Colonic mucosa (tissue), 4 donors: ENCODE data around the gene TMTC4. TPM values are rescaled to one million over a fixed set of nuclear protein-coding genes. Genes with fewer than 3 reads are reported as not detected.

Source experiments
- DNase-seq: peaks from one replicate; pipeline ENCODE4 v3.0.0-alpha.2; 2020
- H3K27ac ChIP-seq: fragments of 200-600 bp; one replicate; pipeline ENCODE4 v1.8.0; 2021
- H3K27me3 ChIP-seq: fragments of 200-600 bp; one replicate; pipeline ENCODE4 v1.8.0; 2021
- H3K36me3 ChIP-seq: fragments of 200-600 bp; one replicate; pipeline ENCODE4 v1.8.0; 2021
- H3K4me1 ChIP-seq: fragments of 200-600 bp; one replicate; pipeline ENCODE4 v1.8.0; 2021; ENCODE audit warnings: mild to moderate bottlenecking
- H3K4me3 ChIP-seq: fragments of 200-600 bp; one replicate; pipeline ENCODE4 v1.8.0; 2021
- H3K9ac ChIP-seq, 2 donors: one replicate each; pipeline ENCODE4 v1.7.0; 2013; ENCODE audit warnings: control low read depth in 2 of 2, low read depth in 2 of 2, low read length in 2 of 2
- H3K9me3 ChIP-seq: fragments of 200-600 bp; one replicate; pipeline ENCODE4 v1.8.0; 2021
- CTCF ChIP-seq: fragments of 200-600 bp; IDR thresholded peaks from one replicate; pipeline ENCODE4 v1.8.0; 2022; ENCODE audit warnings: antibody characterized with exemption, mild to moderate bottlenecking
- intact Hi-C: fragments of 100-400 bp; cut with DNase I; formaldehyde crosslinking; loops from one replicate; pipeline ENCODE4 v1.14.1; 2022
- total RNA-seq, 2 donors: library from RNA; stranded (reverse); fragmentation: NEBNext Ultra II Directional in 1 of 2; extraction: Animal tissue kit (Norgen Biotek cat#: 25700) in 1 of 2; gene quantifications; one replicate each; pipeline ENCODE4 v1.2.1, GENCODE V29; 2021
- donor health status: healthy.
- donor health status: DM: no; HTN: no; CAD: no.
- donor health status: DM: no; HTN: no; CAD: no.

Gene TMTC4
- total RNA-seq, 2 donors from 2014 or later: 18.2 to 21.4 TPM

GRCh38 chr13:100673376-100673712 is 1.3 kb downstream of the TMTC4 start:
- TF ChIP-seq CTCF: no peak
- peak; percentile 22 for DNase-seq
- peak overlapping the region; percentile 77 for H3K27ac ChIP-seq
- no peaks in the 10 kb centered on the region for H3K9me3 ChIP-seq
- H3K27me3 ChIP-seq: no peaks in the 10 kb centered on the region
- no peaks in the 10 kb centered on the region for H3K36me3 ChIP-seq
- H3K4me1 ChIP-seq: peaks cover 7% of the 10 kb centered on the region
- H3K9ac ChIP-seq: peak overlapping the region in 1 of 2 donors; percentile 22
- peak overlapping the region; percentile 45 for H3K4me3 ChIP-seq
- intact Hi-C loops: no loop called here

GRCh38 chr13:100671389-100672182 is 3.0 kb downstream of the TMTC4 start:
- DNase-seq: no peak
- TF ChIP-seq CTCF: no peak

GRCh38 chr13:100668408-100668807 is 6.2 kb downstream of the TMTC4 start:
- Histone ChIP-seq H3K9me3 (no peaks in the 10 kb centered on the region), H3K36me3 (no peaks in the 10 kb centered on the region)
- intact Hi-C loops: no loop called here

More at GRCh38 chr13:100671389-100672182, 3.0 kb downstream of the TMTC4 start:
- H3K27me3 ChIP-seq: no peaks in the 10 kb centered on the region
- H3K4me1 ChIP-seq: peaks cover 7% of the 10 kb centered on the region
- no peak overlapping the region for H3K9ac ChIP-seq
- H3K27ac ChIP-seq: no peak overlapping the region
- intact Hi-C loops: no loop called here
- no peak overlapping the region for H3K4me3 ChIP-seq
- H3K9me3 ChIP-seq: no peaks in the 10 kb centered on the region
- H3K36me3 ChIP-seq: no peaks in the 10 kb centered on the region

GRCh38 chr13:100667894-100668293 is 6.7 kb downstream of the TMTC4 start:
- H3K4me3 ChIP-seq: no peak overlapping the region
- no peak overlapping the region for H3K9ac ChIP-seq
- no peak for TF ChIP-seq CTCF
- intact Hi-C loops: no loop called here
- no peaks in the 10 kb centered on the region for H3K9me3 ChIP-seq
- no peaks in the 10 kb centered on the region for H3K4me1 ChIP-seq
- no peak for DNase-seq
- no peaks in the 10 kb centered on the region for H3K36me3 ChIP-seq
- H3K27me3 ChIP-seq: no peaks in the 10 kb centered on the region
- H3K27ac ChIP-seq: no peak overlapping the region

More at GRCh38 chr13:100668408-100668807, 6.2 kb downstream of the TMTC4 start:
- Histone ChIP-seq H3K27ac (no peak overlapping the region), H3K27me3 (no peaks in the 10 kb centered on the region), H3K4me1 (peaks cover 5% of the 10 kb centered on the region), H3K9ac (no peak overlapping the region), H3K4me3 (no peak overlapping the region)
- no peak for DNase-seq
- TF ChIP-seq CTCF: no peak

GRCh38 chr13:100666124-100666523 is 8.5 kb downstream of the TMTC4 start:
- H3K27me3 ChIP-seq: no peaks in the 10 kb centered on the region
- no peaks in the 10 kb centered on the region for H3K9me3 ChIP-seq
- no peak for DNase-seq

More at GRCh38 chr13:100666124-100666523, 8.5 kb downstream of the TMTC4 start:
- Histone ChIP-seq H3K9ac (no peak overlapping the region), H3K4me3 (no peak overlapping the region), H3K27ac (no peak overlapping the region), H3K4me1 (no peaks in the 10 kb centered on the region), H3K36me3 (no peaks in the 10 kb centered on the region)
- intact Hi-C loops: no loop called here
- no peak for TF ChIP-seq CTCF
